ENCODE measurements around the gene GFM1. TPM values are rescaled to one million over a fixed set of nuclear protein-coding genes. Genes with fewer than 3 reads are reported as not detected.

GFM1 gene
- total RNA-seq, 1 donor from 2014 or later, result 31.7 TPM

GRCh38 chr3:158737976-158738615 is 93.8 kb downstream of the GFM1 start:
- no peak overlapping the region for H3K27ac ChIP-seq
- intact Hi-C loops (cut with DNase I), result loop anchor here (10.0 kb wide), 1 partner anchor 63 kb away; the partner anchor contains the start of gene LXN
- H3K9me3 ChIP-seq, result peaks cover 6% of the 10 kb centered on the region
- peak in 1 of 2 donors; percentile 79 for DNase-seq (ENCODE audit: extremely low spot score in 2 of 2)
- H3K27me3 ChIP-seq, result no peaks in the 10 kb centered on the region
- peaks cover 8% of the 10 kb centered on the region for H3K4me1 ChIP-seq
- TF ChIP-seq POLR2A (IDR thresholded peaks at IDR 0.05) (no peak), POLR2AphosphoS5 (IDR thresholded peaks at IDR 0.05; ENCODE audit: insufficient read depth in 1 of 2, low read depth in 1 of 2) (no peak), CTCF (IDR thresholded peaks at IDR 0.05) (no peak)
- no peak overlapping the region for H3K4me3 ChIP-seq
- H3K36me3 ChIP-seq, result no peaks in the 10 kb centered on the region

DNA sequence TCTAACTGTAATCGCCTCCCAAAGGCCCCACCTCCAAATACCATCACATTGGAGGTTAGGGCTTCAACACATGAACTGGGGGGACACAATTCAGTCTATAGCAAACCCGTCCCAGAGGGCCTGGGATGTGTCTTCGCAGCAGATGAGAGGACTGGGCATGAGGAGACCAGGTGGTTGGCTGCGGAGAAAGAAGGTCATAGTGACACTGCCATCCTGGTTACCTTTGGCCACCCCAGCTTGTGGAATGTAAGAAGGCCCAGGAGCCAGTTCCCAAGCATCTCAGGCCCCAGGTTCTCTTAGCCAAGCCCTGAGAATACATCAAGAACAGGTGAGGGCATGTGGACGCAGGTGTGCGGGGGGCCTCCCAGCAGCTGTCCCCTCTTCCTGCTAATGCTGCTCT is 94.3 kb downstream of the GFM1 start:
- DNase-seq (ENCODE audit: extremely low spot score in 2 of 2), result peak in 1 of 2 donors; percentile 85
- TF ChIP-seq POLR2AphosphoS5 (IDR thresholded peaks at IDR 0.05; ENCODE audit: insufficient read depth in 1 of 2, low read depth in 1 of 2) (no peak), POLR2A (IDR thresholded peaks at IDR 0.05) (no peak), CTCF (IDR thresholded peaks at IDR 0.05) (no peak)
- H3K27ac ChIP-seq, result no peak overlapping the region
- H3K4me3 ChIP-seq, result no peak overlapping the region
- intact Hi-C loops (cut with DNase I), result loop anchor here (10.0 kb wide), 1 partner anchor 64 kb away; the partner anchor contains the start of gene LXN
- no peaks in the 10 kb centered on the region for H3K36me3 ChIP-seq
- H3K27me3 ChIP-seq, result no peaks in the 10 kb centered on the region
- H3K4me1 ChIP-seq, result peaks cover 2% of the 10 kb centered on the region
- peaks cover 6% of the 10 kb centered on the region for H3K9me3 ChIP-seq

GRCh38 chr3:158739078-158739477 is 94.8 kb downstream of the GFM1 start:
- intact Hi-C loops (cut with DNase I), result loop anchor here (10.0 kb wide), 1 partner anchor 64 kb away; the partner anchor contains the start of gene LXN
- H3K9me3 ChIP-seq, result peaks cover 6% of the 10 kb centered on the region
- DNase-seq (ENCODE audit: extremely low spot score in 2 of 2), result peak in 1 of 2 donors; percentile 60
- H3K27me3 ChIP-seq, result no peaks in the 10 kb centered on the region
- H3K4me3 ChIP-seq, result no peak overlapping the region
- H3K4me1 ChIP-seq, result no peaks in the 10 kb centered on the region
- H3K27ac ChIP-seq, result no peak overlapping the region
- no peaks in the 10 kb centered on the region for H3K36me3 ChIP-seq
- TF ChIP-seq POLR2A (IDR thresholded peaks at IDR 0.05) (no peak), CTCF (IDR thresholded peaks at IDR 0.05) (no peak), POLR2AphosphoS5 (IDR thresholded peaks at IDR 0.05; ENCODE audit: insufficient read depth in 1 of 2, low read depth in 1 of 2) (no peak)

- TF ChIP-seq POLR2AphosphoS5 (IDR thresholded peaks at IDR 0.05; ENCODE audit: insufficient read depth in 1 of 2, low read depth in 1 of 2) (no peak), CTCF (IDR thresholded peaks at IDR 0.05) (no peak), POLR2A (IDR thresholded peaks at IDR 0.05) (no peak)
- H3K9me3 ChIP-seq, result peaks cover 6% of the 10 kb centered on the region
- no peak overlapping the region for H3K27ac ChIP-seq
- H3K27me3 ChIP-seq, result no peaks in the 10 kb centered on the region
- H3K4me3 ChIP-seq, result no peak overlapping the region
- H3K4me1 ChIP-seq, result no peaks in the 10 kb centered on the region
- intact Hi-C loops (cut with DNase I), result loop anchor here (10.0 kb wide), 1 partner anchor 65 kb away; the partner anchor contains the start of gene LXN
- peak in 1 of 2 donors; percentile 77 for DNase-seq (ENCODE audit: extremely low spot score in 2 of 2)
- no peaks in the 10 kb centered on the region for H3K36me3 ChIP-seq
These were observed 95.3 kb downstream of the GFM1 start for GRCh38 chr3:158739661-158740060.

Small RNA genes within 50 kb of the gene (small RNA-seq; reads per million reads assigned to genes)
- gene AC025033.1 (not detected), gene AC080013.6 (not detected)

Other genes with a start within 250 kb of the GFM1 start
- 9.8 TPM for gene MLF1, start 73.3 kb upstream of the GFM1 start, total RNA-seq
- 22.6 TPM for gene LXN, start 28.1 kb downstream of the GFM1 start, total RNA-seq
- gene RARRES1, start 87.9 kb downstream of the GFM1 start, total RNA-seq, result 742 TPM
- gene MFSD1, start 157.5 kb downstream of the GFM1 start, total RNA-seq, result 59.2 TPM